ENCODE data around the gene CCDC30. TPM values are rescaled to one million over a fixed set of nuclear protein-coding genes. Genes with fewer than 3 reads are reported as not detected.
"Not testable (repeated sequence)": the region's sequence is repeated elsewhere in the genome, so short reads cannot be mapped to it uniquely, and the experiment has no call there.

Gene CCDC30
- total RNA-seq, 1 donor from 2014 or later = 0.79 TPM

DNA sequence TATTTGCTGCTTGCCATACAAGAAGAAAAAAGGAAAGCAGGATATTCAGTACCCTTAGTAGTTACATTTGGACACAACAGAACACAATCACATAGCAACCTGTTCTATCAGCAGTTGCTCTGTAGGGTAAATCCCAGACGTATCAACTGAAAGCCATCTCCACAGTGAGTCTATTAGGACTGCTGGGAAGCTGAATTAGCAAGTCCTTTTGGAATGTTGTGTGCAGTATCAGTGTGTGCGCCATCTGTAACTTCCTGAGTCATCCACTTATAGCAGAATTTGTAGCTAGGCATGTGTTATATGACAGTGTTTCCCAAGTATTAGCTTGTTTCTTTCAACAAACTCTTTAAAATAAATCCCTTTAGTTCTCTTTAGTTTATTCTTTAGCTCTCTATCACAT, 21.3 kb downstream of the CCDC30 start:
- peak; percentile 92 for FAIRE-seq
- TF ChIP-seq CTCF (IDR thresholded peaks at IDR 0.05; ENCODE audit: insufficient read depth, low read length, severe bottlenecking) = no peak
- no peaks in the 10 kb centered on the region for H3K27me3 ChIP-seq (ENCODE audit: control insufficient read depth, insufficient read depth, low read length)
- no peak overlapping the region for H3K4me3 ChIP-seq (ENCODE audit: low read depth, low read length)
- DNase-seq (ENCODE audit: low read depth) = peak; percentile 93
- H3K36me3 ChIP-seq (ENCODE audit: control insufficient read depth, insufficient read depth, low read length) = no peaks in the 10 kb centered on the region

GRCh38 chr1:42490237-42490636, 27.2 kb downstream of the CCDC30 start:
- DNase-seq (ENCODE audit: low read depth) = no peak
- Histone ChIP-seq H3K27me3 (ENCODE audit: control insufficient read depth, insufficient read depth, low read length) (no peaks in the 10 kb centered on the region), H3K36me3 (ENCODE audit: control insufficient read depth, insufficient read depth, low read length) (no peaks in the 10 kb centered on the region), H3K4me3 (ENCODE audit: low read depth, low read length) (no peak overlapping the region)
- no peak for FAIRE-seq
- no peak for TF ChIP-seq CTCF (IDR thresholded peaks at IDR 0.05; ENCODE audit: insufficient read depth, low read length, severe bottlenecking)

DNA sequence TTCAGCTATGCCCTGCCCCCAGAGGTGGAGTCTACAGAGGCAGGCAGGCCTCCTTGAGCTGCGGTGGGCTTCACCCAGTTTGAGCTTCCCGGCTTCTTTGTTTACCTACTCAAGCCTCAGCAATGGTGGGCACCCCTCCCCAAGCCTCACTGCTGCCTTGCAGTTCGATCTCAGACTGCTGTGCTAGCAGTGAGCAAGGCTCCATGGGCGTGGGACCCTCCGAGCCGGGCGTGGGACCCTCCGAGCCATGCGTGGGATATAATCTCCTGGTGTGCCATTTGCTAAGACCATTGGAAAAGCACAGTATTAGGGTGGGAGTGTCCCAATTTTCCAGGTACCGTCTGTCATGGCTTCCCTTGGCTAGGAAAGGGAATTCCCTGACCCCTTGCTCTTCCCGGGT, 38.9 kb downstream of the CCDC30 start:
- FAIRE-seq; H3K4me3 ChIP-seq (ENCODE audit: low read depth, low read length); H3K27me3 ChIP-seq (ENCODE audit: control insufficient read depth, insufficient read depth, low read length); DNase-seq (ENCODE audit: low read depth); H3K36me3 ChIP-seq (ENCODE audit: control insufficient read depth, insufficient read depth, low read length): not testable (repeated sequence)

GRCh38 chr1:42504535-42505128, 41.5 kb downstream of the CCDC30 start:
- FAIRE-seq = no peak
- Histone ChIP-seq H3K36me3 (ENCODE audit: control insufficient read depth, insufficient read depth, low read length) (no peaks in the 10 kb centered on the region), H3K4me3 (ENCODE audit: low read depth, low read length) (no peak overlapping the region), H3K27me3 (ENCODE audit: control insufficient read depth, insufficient read depth, low read length) (no peaks in the 10 kb centered on the region)
- no peak for TF ChIP-seq CTCF (IDR thresholded peaks at IDR 0.05; ENCODE audit: insufficient read depth, low read length, severe bottlenecking)
- DNase-seq (ENCODE audit: low read depth) = no peak

GRCh38 chr1:42506576-42506975, 43.5 kb downstream of the CCDC30 start:
- FAIRE-seq (no peak), DNase-seq (ENCODE audit: low read depth) (no peak)

DNA sequence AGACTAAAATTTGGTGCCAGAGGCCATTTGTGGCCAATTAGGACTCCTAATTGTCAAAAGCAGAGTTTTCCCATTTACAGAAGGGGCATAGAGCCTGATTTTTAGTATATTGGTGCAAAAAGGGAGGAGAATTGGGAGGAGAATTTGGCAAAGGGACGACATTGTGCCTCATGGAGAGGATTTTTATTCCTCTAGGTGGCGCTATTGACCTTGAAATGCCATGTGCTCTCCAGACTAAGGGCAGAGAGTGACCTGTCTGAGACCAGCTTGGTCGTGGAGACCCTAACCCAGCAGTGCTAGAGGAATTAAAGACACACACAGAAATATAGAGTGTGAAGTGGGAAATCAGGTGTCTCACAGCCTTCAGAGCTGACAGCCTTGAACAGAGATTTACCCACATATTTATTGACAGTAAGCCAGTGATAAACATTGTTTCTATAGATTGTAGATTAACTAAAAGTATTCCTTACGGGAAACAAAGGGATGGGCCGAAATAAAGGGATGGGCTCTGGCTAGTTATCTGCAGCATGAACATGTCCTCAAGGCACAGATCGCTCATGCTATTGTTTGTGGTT, 48.6 kb downstream of the CCDC30 start:
- H3K4me3 ChIP-seq (ENCODE audit: low read depth, low read length); DNase-seq (ENCODE audit: low read depth); FAIRE-seq; H3K36me3 ChIP-seq (ENCODE audit: control insufficient read depth, insufficient read depth, low read length); H3K27me3 ChIP-seq (ENCODE audit: control insufficient read depth, insufficient read depth, low read length): not testable (repeated sequence)

More at GRCh38 chr1:42506576-42506975, 43.5 kb downstream of the CCDC30 start:
- Histone ChIP-seq H3K4me3 (ENCODE audit: low read depth, low read length) (no peak overlapping the region), H3K27me3 (ENCODE audit: control insufficient read depth, insufficient read depth, low read length) (no peaks in the 10 kb centered on the region), H3K36me3 (ENCODE audit: control insufficient read depth, insufficient read depth, low read length) (no peaks in the 10 kb centered on the region)
- TF ChIP-seq CTCF (IDR thresholded peaks at IDR 0.05; ENCODE audit: insufficient read depth, low read length, severe bottlenecking) = no peak

DNA sequence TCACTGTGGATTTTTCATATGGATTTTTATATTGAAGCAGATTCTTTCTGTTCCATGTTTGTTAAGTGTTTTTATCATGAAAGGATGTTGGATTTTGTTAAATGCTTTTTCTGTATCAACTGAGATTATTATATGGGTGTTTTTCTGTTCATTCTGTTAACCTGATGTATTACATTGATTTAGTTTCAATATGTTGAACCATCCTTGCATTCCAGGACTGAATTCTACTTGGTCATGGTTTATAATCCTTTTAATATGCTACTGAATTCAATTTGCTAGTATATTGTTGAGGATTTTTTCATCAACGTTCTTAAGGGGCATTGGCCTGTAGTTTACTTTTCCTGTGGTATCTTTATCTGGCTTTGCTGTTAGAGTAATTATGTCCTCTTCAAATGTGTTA, 55.8 kb downstream of the CCDC30 start:
- no peak for TF ChIP-seq CTCF (IDR thresholded peaks at IDR 0.05; ENCODE audit: insufficient read depth, low read length, severe bottlenecking)
- no peak overlapping the region for H3K4me3 ChIP-seq (ENCODE audit: low read depth, low read length)
- DNase-seq (ENCODE audit: low read depth) (no peak), FAIRE-seq (no peak)
- no peaks in the 10 kb centered on the region for H3K36me3 ChIP-seq (ENCODE audit: control insufficient read depth, insufficient read depth, low read length)
- H3K27me3 ChIP-seq (ENCODE audit: control insufficient read depth, insufficient read depth, low read length) = no peaks in the 10 kb centered on the region
